HFFc6 (cell line): ENCODE results near the gene CCND2. TPM values are rescaled to one million over a fixed set of nuclear protein-coding genes. Genes with fewer than 3 reads are reported as not detected.

Source experiments
- DNase-seq: peaks from one replicate; pipeline ENCODE4 v3.0.0-alpha.2; 2018
- H3K27ac Mint-ChIP-seq: 2 replicates; pipeline ENCODE4 v1.8.0; 2020; ENCODE audit warnings: mild to moderate bottlenecking, mixed read lengths
- H3K27me3 Mint-ChIP-seq: 2 replicates; pipeline ENCODE4 v1.8.0; 2021; ENCODE audit warnings: mild to moderate bottlenecking, moderate library complexity, mixed read lengths; ENCODE audit not compliant: insufficient read depth
- H3K36me3 Mint-ChIP-seq: 2 replicates; pipeline ENCODE4 v1.8.0; 2021; ENCODE audit warnings: low read depth, mixed read lengths
- H3K4me1 Mint-ChIP-seq: 2 replicates; pipeline ENCODE4 v1.8.0; 2020; ENCODE audit warnings: low read depth, mixed read lengths
- H3K4me3 Mint-ChIP-seq: 2 replicates; pipeline ENCODE4 v1.8.0; 2020; ENCODE audit warnings: mild to moderate bottlenecking, moderate library complexity, mixed read lengths
- H3K9me3 Mint-ChIP-seq: 2 replicates; pipeline ENCODE4 v1.8.0; 2020; ENCODE audit warnings: mild to moderate bottlenecking, mixed read lengths
- CTCF ChIP-seq: fragments of 200-600 bp; sonication (generic); IDR thresholded peaks from 2 replicates; pipeline ENCODE4 v1.5.0; 2021; ENCODE audit warnings: antibody characterized with exemption, mild to moderate bottlenecking
- total RNA-seq, 6 experiments: library from RNA; stranded (reverse); fragmentation: NEBNext Ultra II Directional; extraction: Animal tissue kit (Norgen Biotek cat#: 25700); gene quantifications; 2 replicates in 1 of 6; 3 replicates in 5 of 6; pipeline ENCODE4 v1.2.3, GENCODE V29; 2021

Gene CCND2
- total RNA-seq, 6 experiments from 2014 or later: 5.7 to 27.2 (median 24.5) TPM

- H3K4me1 Mint-ChIP-seq: peaks cover 18% of the 10 kb centered on the region
- no peak for DNase-seq
- peak; percentile 27 for TF ChIP-seq CTCF
- H3K36me3 Mint-ChIP-seq: no peaks in the 10 kb centered on the region
- H3K27ac Mint-ChIP-seq: no peak overlapping the region
- no peaks in the 10 kb centered on the region for H3K9me3 Mint-ChIP-seq
- H3K4me3 Mint-ChIP-seq: no peak overlapping the region
- H3K27me3 Mint-ChIP-seq: peaks cover 40% of the 10 kb centered on the region
Observed at GRCh38 chr12:4282892-4283511, 9.4 kb downstream of the CCND2 start.

DNA sequence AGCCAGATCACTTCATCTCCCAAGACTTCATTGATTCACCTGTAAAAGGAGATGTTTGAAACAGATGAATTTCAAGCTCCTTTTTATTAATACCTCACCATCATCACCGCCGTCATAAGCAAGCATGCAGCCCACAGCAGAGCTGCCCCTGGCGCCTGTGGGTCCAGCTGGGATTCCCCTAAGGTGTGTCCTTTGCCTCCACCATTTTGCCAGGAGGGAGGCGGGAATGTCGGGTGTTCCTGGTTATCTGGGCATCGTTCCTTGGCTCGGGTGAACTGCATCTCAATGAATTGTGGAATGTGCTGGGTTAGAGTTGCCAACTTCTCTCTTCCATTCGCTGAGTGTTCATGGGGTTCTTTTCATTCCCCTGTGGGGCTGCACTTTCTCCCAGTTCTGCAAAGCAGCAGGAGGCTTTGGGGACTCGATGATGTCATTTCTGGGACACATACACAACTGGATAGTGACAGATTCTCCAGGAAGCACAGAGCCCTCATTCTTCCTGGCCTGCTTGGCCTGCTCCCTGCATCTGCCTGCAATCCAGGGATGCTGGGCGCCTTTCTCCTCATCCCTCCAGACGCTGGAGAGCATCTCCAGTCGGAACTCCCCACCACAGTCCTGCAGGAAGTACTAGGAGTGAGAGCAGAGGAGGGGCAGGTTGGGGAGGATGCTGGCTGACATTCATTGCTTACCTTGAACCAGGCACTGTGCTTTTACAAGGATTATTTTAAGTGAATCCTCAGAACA lies 10.1 kb downstream of the CCND2 start:
- TF ChIP-seq CTCF: no peak
- Mint-ChIP-seq H3K4me1 (peaks cover 25% of the 10 kb centered on the region), H3K36me3 (no peaks in the 10 kb centered on the region), H3K27ac (no peak overlapping the region), H3K27me3 (peaks cover 38% of the 10 kb centered on the region), H3K4me3 (no peak overlapping the region), H3K9me3 (no peaks in the 10 kb centered on the region)
- DNase-seq: no peak

GRCh38 chr12:4284306-4284705 lies 10.7 kb downstream of the CCND2 start:
- peaks cover 36% of the 10 kb centered on the region for H3K27me3 Mint-ChIP-seq
- DNase-seq: no peak
- no peaks in the 10 kb centered on the region for H3K36me3 Mint-ChIP-seq
- H3K4me1 Mint-ChIP-seq: peaks cover 28% of the 10 kb centered on the region
- H3K4me3 Mint-ChIP-seq: no peak overlapping the region
- H3K27ac Mint-ChIP-seq: no peak overlapping the region
- TF ChIP-seq CTCF: no peak
- no peaks in the 10 kb centered on the region for H3K9me3 Mint-ChIP-seq

DNA sequence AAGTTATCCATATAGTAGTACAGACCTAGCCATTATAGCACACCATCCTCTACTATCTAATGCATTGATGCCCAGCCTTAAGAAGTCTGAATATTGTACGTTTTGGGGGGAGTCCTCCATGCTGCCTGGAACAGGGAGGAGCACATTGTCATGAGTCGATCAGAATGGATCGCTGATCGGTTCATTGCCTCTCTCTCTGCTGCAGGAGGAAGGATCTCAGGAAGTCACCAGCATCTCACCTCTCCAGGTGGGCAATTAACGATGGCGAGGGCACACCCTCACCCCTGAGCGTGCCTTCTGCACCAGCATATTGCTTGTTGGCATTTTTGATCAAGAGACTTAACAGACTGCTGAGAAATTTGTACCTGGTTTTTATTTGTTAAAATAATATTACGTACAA lies 11.5 kb downstream of the CCND2 start:
- Mint-ChIP-seq H3K4me1 (peaks cover 28% of the 10 kb centered on the region), H3K36me3 (no peaks in the 10 kb centered on the region), H3K27me3 (peaks cover 33% of the 10 kb centered on the region), H3K9me3 (no peaks in the 10 kb centered on the region), H3K4me3 (no peak overlapping the region), H3K27ac (no peak overlapping the region)
- no peak for TF ChIP-seq CTCF
- no peak for DNase-seq

GRCh38 chr12:4286228-4286627 lies 12.7 kb downstream of the CCND2 start:
- no peak overlapping the region for H3K4me3 Mint-ChIP-seq
- no peaks in the 10 kb centered on the region for H3K36me3 Mint-ChIP-seq
- H3K4me1 Mint-ChIP-seq: peaks cover 18% of the 10 kb centered on the region
- TF ChIP-seq CTCF: no peak
- no peak overlapping the region for H3K27ac Mint-ChIP-seq
- H3K9me3 Mint-ChIP-seq: no peaks in the 10 kb centered on the region
- peaks cover 37% of the 10 kb centered on the region for H3K27me3 Mint-ChIP-seq
- DNase-seq: no peak
